A549 (cell line): ENCODE results near the gene SERPINE3.

Experiments
- CBX8 ChIP-seq: fragments of 200-600 bp; sonication (generic); IDR thresholded peaks from 2 replicates; pipeline ENCODE4 v1.6.1; 2016
- CEBPB ChIP-seq, 2 experiments: fragments of >200 bp in 1 of 2; sonication (Bioruptor Twin) in 1 of 2; formaldehyde crosslinking in 1 of 2; IDR thresholded peaks; 2 replicates each; pipeline ENCODE4 v1.6.1; 2012 to 2016
- CHD4 ChIP-seq: fragments of 200-600 bp; sonication (generic); IDR thresholded peaks from 2 replicates; pipeline ENCODE4 v1.6.1; 2016; ENCODE audit warnings: antibody characterized with exemption, mild to moderate bottlenecking, borderline replicate concordance
- GATA3 ChIP-seq: IDR thresholded peaks from 2 replicates; pipeline ENCODE4 v1.6.1; 2012; ENCODE audit warnings: borderline replicate concordance
- RAD21 ChIP-seq, 2 experiments: fragments of >200 bp in 1 of 2; sonication (Bioruptor Twin) in 1 of 2; formaldehyde crosslinking in 1 of 2; IDR thresholded peaks in 1 of 2; conservative IDR thresholded peaks in 1 of 2; 2 replicates in 1 of 2; 3 replicates in 1 of 2; pipeline ENCODE4 v1.6.1; 2012 to 2018; ENCODE audit warnings: inconsistent platforms in 1 of 2
- RFX5 ChIP-seq: fragments of 450-650 bp; IDR thresholded peaks from 2 replicates; pipeline ENCODE4 v1.7.1; 2014; ENCODE audit warnings: antibody characterized with exemption, mild to moderate bottlenecking, moderate library complexity
- SMC3 ChIP-seq: fragments of >200 bp; sonication (Bioruptor Twin); formaldehyde crosslinking; IDR thresholded peaks from 3 replicates; pipeline ENCODE4 v1.6.1; 2018; ENCODE audit warnings: inconsistent platforms
- SREBF2 ChIP-seq: fragments of 450-650 bp; IDR thresholded peaks from 2 replicates; pipeline ENCODE4 v1.6.1; 2014; ENCODE audit warnings: mild to moderate bottlenecking, moderate library complexity
- TFCP2L1 ChIP-seq: fragments of 250-450 bp; sonication (Bioruptor Pico); IDR thresholded peaks from 2 replicates; pipeline ENCODE4 v1.5.0; 2021; ENCODE audit warnings: mild to moderate bottlenecking
- ZC3H11A ChIP-seq: fragments of 450-650 bp; IDR thresholded peaks from 2 replicates; pipeline ENCODE4 v1.6.1; 2014; ENCODE audit warnings: antibody characterized with exemption, mild to moderate bottlenecking
- TF ChIP-seq, protein P1 (sequence below): fragments of 200-600 bp; sonication (generic); IDR thresholded peaks from 2 replicates; pipeline ENCODE4 v1.6.1; 2016; ENCODE audit warnings: antibody characterized with exemption, mild to moderate bottlenecking, moderate library complexity
- TF ChIP-seq, protein P2 (sequence below): fragments of >200 bp; sonication (Bioruptor Twin); formaldehyde crosslinking; IDR thresholded peaks from 3 replicates; pipeline ENCODE4 v1.5.1; 2016
- TF ChIP-seq, protein P3 (sequence below): fragments of 250-450 bp; sonication (Bioruptor Pico); IDR thresholded peaks from 2 replicates; pipeline ENCODE4 v1.5.0; 2021; ENCODE audit warnings: mild to moderate bottlenecking, moderate library complexity, borderline replicate concordance

DNA sequence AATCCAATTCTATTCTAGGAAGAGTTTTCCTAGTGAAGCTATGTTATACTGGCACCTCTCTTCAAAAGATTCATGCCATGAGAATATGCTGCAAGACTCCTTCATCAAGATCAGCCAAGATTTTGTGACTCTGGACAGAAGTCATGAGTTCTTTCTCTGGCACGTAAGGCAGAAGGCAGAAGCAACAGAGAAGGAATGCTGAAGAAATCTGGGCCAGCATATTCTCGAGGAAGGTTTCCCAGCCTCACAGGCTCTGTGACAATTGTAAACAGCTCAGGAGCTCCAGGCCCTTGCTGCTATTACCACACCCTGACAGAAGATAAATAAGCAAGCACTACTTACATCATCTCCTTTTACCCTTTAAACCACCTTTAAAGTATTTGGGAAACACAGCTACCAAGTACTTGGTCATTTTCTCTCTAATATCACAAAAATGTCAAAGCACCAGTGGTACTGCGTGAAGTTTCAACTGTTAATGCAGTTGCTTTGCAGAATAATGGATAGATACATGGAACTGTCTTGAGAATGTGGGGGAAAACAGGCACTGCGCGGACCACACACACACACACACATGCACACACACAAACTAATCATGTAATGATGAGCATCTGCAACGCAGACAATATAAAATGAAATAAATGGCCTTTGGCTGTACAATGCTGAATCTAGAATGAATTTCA lies 57.9 kb downstream of the SERPINE3 start:
- TF ChIP-seq, protein P1, sequence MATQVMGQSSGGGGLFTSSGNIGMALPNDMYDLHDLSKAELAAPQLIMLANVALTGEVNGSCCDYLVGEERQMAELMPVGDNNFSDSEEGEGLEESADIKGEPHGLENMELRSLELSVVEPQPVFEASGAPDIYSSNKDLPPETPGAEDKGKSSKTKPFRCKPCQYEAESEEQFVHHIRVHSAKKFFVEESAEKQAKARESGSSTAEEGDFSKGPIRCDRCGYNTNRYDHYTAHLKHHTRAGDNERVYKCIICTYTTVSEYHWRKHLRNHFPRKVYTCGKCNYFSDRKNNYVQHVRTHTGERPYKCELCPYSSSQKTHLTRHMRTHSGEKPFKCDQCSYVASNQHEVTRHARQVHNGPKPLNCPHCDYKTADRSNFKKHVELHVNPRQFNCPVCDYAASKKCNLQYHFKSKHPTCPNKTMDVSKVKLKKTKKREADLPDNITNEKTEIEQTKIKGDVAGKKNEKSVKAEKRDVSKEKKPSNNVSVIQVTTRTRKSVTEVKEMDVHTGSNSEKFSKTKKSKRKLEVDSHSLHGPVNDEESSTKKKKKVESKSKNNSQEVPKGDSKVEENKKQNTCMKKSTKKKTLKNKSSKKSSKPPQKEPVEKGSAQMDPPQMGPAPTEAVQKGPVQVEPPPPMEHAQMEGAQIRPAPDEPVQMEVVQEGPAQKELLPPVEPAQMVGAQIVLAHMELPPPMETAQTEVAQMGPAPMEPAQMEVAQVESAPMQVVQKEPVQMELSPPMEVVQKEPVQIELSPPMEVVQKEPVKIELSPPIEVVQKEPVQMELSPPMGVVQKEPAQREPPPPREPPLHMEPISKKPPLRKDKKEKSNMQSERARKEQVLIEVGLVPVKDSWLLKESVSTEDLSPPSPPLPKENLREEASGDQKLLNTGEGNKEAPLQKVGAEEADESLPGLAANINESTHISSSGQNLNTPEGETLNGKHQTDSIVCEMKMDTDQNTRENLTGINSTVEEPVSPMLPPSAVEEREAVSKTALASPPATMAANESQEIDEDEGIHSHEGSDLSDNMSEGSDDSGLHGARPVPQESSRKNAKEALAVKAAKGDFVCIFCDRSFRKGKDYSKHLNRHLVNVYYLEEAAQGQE = no peak
- TF ChIP-seq TFCP2L1 (CRISPR knock-in tag) (no peak), CEBPB (IDR thresholded peaks at IDR 0.05) (no peak), CBX8 (no peak), CHD4 (no peak), RFX5 (no peak), SMC3 (no peak), SREBF2 (no peak), ZC3H11A (no peak), RAD21 (conservative IDR thresholded peaks at IDR 0.05 in 1 of 2, IDR thresholded peaks at IDR 0.05 in 1 of 2) (no peak), GATA3 (no peak)
- TF ChIP-seq, protein P2, sequence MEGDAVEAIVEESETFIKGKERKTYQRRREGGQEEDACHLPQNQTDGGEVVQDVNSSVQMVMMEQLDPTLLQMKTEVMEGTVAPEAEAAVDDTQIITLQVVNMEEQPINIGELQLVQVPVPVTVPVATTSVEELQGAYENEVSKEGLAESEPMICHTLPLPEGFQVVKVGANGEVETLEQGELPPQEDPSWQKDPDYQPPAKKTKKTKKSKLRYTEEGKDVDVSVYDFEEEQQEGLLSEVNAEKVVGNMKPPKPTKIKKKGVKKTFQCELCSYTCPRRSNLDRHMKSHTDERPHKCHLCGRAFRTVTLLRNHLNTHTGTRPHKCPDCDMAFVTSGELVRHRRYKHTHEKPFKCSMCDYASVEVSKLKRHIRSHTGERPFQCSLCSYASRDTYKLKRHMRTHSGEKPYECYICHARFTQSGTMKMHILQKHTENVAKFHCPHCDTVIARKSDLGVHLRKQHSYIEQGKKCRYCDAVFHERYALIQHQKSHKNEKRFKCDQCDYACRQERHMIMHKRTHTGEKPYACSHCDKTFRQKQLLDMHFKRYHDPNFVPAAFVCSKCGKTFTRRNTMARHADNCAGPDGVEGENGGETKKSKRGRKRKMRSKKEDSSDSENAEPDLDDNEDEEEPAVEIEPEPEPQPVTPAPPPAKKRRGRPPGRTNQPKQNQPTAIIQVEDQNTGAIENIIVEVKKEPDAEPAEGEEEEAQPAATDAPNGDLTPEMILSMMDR = no peak
- TF ChIP-seq, protein P3, sequence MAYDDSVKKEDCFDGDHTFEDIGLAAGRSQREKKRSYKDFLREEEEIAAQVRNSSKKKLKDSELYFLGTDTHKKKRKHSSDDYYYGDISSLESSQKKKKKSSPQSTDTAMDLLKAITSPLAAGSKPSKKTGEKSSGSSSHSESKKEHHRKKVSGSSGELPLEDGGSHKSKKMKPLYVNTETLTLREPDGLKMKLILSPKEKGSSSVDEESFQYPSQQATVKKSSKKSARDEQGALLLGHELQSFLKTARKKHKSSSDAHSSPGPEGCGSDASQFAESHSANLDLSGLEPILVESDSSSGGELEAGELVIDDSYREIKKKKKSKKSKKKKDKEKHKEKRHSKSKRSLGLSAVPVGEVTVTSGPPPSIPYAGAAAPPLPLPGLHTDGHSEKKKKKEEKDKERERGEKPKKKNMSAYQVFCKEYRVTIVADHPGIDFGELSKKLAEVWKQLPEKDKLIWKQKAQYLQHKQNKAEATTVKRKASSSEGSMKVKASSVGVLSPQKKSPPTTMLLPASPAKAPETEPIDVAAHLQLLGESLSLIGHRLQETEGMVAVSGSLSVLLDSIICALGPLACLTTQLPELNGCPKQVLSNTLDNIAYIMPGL = no peak
